Measurements from ENCODE around the gene DNAJA1.

Gene DNAJA1

DNA sequence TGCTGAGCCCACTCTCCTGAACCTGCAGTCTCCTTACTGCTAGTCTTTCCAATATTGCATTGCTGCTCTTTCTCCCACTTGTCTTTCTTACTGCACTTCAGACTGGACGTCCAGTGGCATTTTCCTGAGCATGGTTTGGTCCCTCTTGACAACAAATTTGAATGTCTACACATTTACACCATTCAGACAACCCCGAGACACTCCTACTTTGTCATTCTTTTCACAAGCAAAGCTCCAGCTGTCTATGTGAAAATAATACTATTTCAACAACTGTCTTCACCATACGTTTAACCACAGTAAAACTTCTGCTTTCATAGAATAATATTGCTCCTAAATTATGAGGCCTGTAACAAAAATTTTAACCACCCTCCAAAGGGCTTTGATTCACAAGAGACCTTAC is 13.2 kb upstream of the DNAJA1 start:
- TF ChIP-seq, protein P1, sequence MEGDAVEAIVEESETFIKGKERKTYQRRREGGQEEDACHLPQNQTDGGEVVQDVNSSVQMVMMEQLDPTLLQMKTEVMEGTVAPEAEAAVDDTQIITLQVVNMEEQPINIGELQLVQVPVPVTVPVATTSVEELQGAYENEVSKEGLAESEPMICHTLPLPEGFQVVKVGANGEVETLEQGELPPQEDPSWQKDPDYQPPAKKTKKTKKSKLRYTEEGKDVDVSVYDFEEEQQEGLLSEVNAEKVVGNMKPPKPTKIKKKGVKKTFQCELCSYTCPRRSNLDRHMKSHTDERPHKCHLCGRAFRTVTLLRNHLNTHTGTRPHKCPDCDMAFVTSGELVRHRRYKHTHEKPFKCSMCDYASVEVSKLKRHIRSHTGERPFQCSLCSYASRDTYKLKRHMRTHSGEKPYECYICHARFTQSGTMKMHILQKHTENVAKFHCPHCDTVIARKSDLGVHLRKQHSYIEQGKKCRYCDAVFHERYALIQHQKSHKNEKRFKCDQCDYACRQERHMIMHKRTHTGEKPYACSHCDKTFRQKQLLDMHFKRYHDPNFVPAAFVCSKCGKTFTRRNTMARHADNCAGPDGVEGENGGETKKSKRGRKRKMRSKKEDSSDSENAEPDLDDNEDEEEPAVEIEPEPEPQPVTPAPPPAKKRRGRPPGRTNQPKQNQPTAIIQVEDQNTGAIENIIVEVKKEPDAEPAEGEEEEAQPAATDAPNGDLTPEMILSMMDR (IDR thresholded peaks at IDR 0.05): no peak

DNA sequence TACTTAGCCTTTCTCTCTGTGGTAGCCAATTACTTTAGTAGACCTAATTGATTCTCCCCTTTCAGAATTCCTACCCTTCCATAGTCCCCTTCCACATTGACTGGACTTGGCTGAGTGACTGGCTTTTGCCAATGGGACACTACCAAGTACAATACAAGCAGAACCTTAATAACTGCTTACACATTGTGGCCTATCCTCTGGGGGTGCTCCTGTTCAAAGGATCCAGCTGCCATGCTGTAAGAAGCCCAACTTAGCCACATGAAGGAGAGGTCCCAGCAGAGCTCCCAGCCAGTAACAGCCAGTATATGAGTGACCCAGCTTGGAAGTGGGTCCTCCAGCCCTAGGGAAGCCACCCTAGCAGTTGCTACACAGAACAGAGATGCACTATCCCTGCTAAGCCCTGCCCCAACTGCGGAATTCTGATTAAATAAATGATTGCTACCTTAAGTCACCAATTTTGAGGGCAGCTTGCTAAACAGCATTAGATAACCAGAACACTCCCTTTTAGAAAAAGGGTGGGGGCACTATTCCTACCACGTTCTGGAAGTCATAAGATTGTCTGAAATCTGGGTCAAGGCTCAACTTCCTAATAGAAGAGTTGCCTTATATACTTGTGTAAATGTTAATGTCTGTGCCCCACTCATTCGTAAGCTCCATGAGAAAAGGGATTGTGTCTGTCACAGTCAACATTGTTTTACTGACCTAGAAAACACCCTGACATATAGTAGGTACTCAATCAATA is 12.6 kb upstream of the DNAJA1 start:
- TF ChIP-seq, protein P1 (IDR thresholded peaks at IDR 0.05): no peak

DNA sequence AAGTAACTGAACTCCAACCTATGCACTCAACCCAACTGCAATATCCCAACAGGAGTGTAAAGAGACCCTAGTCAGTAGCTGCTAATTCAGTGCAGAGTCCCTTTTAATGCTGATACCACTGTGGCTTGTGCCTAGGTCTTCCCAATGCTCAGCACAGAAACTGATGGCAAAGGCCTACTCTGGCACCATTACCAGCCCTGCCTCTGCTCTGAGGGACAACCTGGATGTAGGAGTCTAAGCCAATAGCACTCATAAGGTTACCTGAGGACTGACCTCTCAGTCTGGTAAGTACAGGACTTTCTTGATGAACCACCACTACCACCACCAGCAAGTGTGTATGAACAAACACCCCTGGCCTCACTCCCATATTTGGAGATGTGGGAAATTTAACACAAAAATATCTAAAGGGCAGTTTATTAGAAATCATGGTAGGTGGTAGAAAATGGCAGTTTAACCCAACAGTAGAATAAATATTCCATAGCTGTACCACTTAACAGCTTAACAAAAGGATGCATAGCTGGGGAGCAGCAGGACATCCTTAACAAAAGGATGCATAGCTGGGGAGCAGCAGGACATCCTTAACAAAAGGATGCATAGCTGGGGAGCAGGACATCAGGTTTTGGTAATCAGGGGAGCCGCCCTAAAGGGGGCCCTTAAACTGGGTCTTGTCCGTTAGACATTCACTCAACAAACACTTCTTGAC is 11.0 kb upstream of the DNAJA1 start:
- TF ChIP-seq, protein P1 (IDR thresholded peaks at IDR 0.05): no peak

DNA sequence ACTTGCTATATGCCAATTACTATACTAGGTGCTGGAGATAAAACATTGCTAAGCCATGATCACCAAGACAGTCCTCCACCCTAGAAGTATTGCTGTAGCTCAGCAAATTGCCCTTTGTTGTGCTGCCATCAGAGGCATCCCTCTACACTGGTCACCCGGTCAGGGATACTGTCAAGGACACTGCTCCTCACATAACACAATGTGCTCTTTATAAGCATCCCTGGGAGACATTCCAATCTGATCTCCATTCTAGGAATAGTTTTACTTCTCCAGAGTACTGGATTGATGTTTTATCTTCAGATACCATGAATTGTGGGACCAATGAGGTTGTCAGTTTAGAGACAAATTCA is 10.4 kb upstream of the DNAJA1 start:
- TF ChIP-seq, protein P1 (IDR thresholded peaks at IDR 0.05): no peak

DNA sequence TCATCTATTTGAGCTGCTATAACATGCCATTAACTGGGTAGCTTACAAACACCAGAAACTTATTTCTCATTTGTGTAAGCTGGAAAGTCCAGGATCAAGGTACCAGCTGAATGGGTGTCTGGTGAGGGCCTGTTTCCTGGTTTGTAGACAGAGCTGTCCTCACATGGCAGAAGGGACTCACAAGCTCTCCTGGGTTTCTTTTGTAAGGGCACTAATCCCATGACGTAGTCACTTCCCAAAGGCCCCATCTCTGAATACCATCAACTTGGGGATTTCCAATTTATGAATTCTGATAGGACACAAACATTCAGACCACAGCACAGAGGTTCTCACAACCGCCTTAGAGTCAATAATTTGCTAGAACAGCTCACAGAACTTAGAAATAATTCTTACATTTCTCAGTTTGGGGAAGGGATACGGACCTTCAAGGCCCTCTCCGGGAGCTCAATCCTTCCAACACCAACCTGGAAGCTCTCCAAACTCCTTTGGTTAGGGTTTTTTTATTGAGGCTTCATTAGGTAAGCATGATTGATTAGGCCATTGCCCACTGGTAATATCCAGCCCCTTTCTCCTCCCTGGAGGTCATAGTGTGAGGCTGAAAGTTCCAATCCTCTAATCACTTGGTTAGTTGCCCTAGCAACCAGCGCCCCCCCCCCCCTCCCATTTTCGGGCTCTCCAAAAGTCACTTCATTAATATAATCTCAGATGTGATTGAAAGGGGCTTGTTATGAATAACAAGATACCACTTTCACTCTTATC is 7.6 kb upstream of the DNAJA1 start:
- TF ChIP-seq, protein P1 (IDR thresholded peaks at IDR 0.05): no peak

DNA sequence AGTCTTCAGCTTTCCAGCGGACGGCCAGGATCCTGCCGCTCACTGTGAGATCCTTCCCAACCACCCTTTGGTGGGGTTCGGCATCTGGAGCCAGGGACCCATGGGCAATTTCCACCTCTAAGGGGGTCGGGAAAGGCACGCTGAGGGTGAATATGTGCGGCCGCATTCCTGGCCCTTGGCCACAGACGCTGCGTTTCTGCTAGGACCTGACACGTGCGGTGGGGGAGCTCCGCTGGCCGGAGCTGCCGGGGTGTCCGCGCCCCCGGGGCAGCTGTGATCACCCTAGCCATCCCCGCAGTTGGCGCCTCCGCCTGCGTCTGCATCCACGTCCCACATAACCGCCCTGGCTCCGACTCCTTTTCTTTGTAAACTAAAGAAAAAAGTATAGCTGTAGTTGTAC is 5.3 kb upstream of the DNAJA1 start:
- TF ChIP-seq, protein P1 (IDR thresholded peaks at IDR 0.05): no peak

DNA sequence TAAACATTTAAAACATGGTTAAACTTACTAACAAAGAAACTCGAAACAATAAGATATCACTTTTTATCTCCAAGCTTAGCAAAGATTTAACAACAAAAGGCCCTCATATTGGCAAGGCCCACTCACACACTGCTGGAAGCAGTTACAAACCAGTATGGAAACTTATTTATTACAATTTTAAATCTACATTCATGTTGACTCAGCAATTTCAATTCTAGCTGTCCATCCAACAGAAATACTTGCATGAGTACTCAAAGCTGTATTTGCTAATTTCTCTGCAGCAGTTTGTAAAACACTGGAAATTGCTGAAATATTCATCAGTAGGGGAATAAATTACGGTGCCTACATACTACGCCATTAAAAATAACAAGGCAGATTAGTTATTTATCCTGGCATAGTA is 2.8 kb upstream of the DNAJA1 start:
- TF ChIP-seq, protein P1 (IDR thresholded peaks at IDR 0.05): no peak
